GM21390 (cell line): ENCODE measurements around the gene ELK4.

ENCODE experiments used
- ATAC-seq: cut with Tn5 transposase; IDR thresholded peaks from one replicate; pipeline ENCODE4 v1.9.1; 2021; ENCODE audit not compliant: unreplicated experiment

The ELK4 gene

GRCh38 chr1:205569411-205570172 is 62.2 kb downstream of the ELK4 start:
- no peak for ATAC-seq

GRCh38 chr1:205568469-205569361 is 63.1 kb downstream of the ELK4 start:
- no peak for ATAC-seq

- no peak for ATAC-seq
These were observed 63.7 kb downstream of the ELK4 start for GRCh38 chr1:205568135-205568468.

GRCh38 chr1:205567716-205568115 is 64.1 kb downstream of the ELK4 start:
- ATAC-seq: no peak

GRCh38 chr1:205565799-205566198 is 66.0 kb downstream of the ELK4 start:
- no peak for ATAC-seq

- no peak for ATAC-seq
These were observed 67.8 kb downstream of the ELK4 start for GRCh38 chr1:205563927-205564441.

- no peak for ATAC-seq
These were observed 70.2 kb downstream of the ELK4 start for GRCh38 chr1:205561501-205562203.
